K562 (cell line): ENCODE results near the gene SATB1. TPM values are rescaled to one million over a fixed set of nuclear protein-coding genes. Genes with fewer than 3 reads are reported as not detected.

Experiments
- ATAC-seq: fragments of 200-7000 bp; cut with Tn5 transposase; 3 replicates; pipeline ENCODE4 v1.9.1; 2020; ENCODE audit warnings: moderate library complexity
- BruUV-seq: library from RNA; stranded (reverse); fragments of 400-500 nt; replicated peaks from 2 replicates; lab custom pipeline; 2021; lab: Mats Ljungman, UMichigan
- CTCF ChIA-PET: fragments of 300-600 bp; formaldehyde crosslinking; extraction: SDS; loops from one replicate; lab custom pipeline; 2021; ENCODE audit warnings: low intra/inter-chr PET ratio; lab: Yijun Ruan, JAX
- POLR2A ChIA-PET: fragments of 300-600, 350-650 bp; sonication (Branson Sonifier 250); formaldehyde crosslinking; extraction: SDS; loops from one replicate; lab custom pipeline; 2021; ENCODE audit warnings: antibody characterized with exemption, inconsistent platforms; lab: Yijun Ruan, JAX
- DNase-seq, 4 experiments: peaks; one replicate each; pipeline versions ENCODE4 v3.0.0 to v3.0.0-alpha.2; 2011 to 2018; ENCODE audit warnings: low spot score in 3 of 4, mixed read lengths in 3 of 4; ENCODE audit errors: extremely low read depth in 1 of 4
- FAIRE-seq: peaks from 2 replicates; lab custom pipeline; 2011; peaks lifted over from hg19 to GRCh38; lab: Jason Lieb, UNC
- H2AFZ ChIP-seq: 2 replicates; pipeline ENCODE4 v1.6.0; 2011; ENCODE audit warnings: low read depth, low read length, control low read depth, inconsistent platforms
- H3K27ac ChIP-seq: fragments of 200-600 bp; 3 replicates; pipeline ENCODE4 v1.8.0; 2011; ENCODE audit warnings: low read depth, mild to moderate bottlenecking, control low read depth, inconsistent platforms, low read length, moderate library complexity, mixed read lengths; ENCODE audit errors: extremely low read depth
- H3K27me3 ChIP-seq, 2 experiments: fragments of 300-600 bp in 1 of 2; 2 replicates in 1 of 2; 3 replicates in 1 of 2; pipeline versions ENCODE4 v1.6.0 to v1.8.0; 2011; ENCODE audit warnings: inconsistent platforms in 2 of 2, low read length in 2 of 2, mild to moderate bottlenecking in 1 of 2, mixed read lengths in 1 of 2, moderate library complexity in 1 of 2; ENCODE audit not compliant: control insufficient read depth in 2 of 2, insufficient read depth in 2 of 2
- H3K36me3 ChIP-seq: fragments of 300-600 bp; 3 replicates; pipeline ENCODE4 v1.8.0; 2011; ENCODE audit warnings: mild to moderate bottlenecking, low read length, inconsistent platforms; ENCODE audit not compliant: control insufficient read depth, insufficient read depth
- H3K4me1 ChIP-seq, 2 experiments: fragments of 200-600 bp in 1 of 2; replicated peaks in 1 of 2; 2 replicates in 1 of 2; 3 replicates in 1 of 2; pipeline versions ENCODE4 v1.5.1 to v1.8.0; 2011; ENCODE audit warnings: inconsistent platforms in 2 of 2, low read length in 2 of 2, mild to moderate bottlenecking in 1 of 2, mixed read lengths in 1 of 2, moderate library complexity in 1 of 2; ENCODE audit not compliant: control insufficient read depth in 2 of 2, insufficient read depth in 2 of 2
- H3K4me2 ChIP-seq: 2 replicates; pipeline ENCODE4 v1.6.1; 2011; ENCODE audit warnings: low read length, control low read depth, inconsistent platforms, mixed read lengths; ENCODE audit not compliant: insufficient read depth
- H3K4me3 ChIP-seq: fragments of 200-600 bp; sonication (generic), shearing (Covaris generic); 2 replicates; pipeline ENCODE4 v1.5.1; 2016; ENCODE audit warnings: control low read depth, inconsistent platforms
- H3K79me2 ChIP-seq: fragments of 200-600 bp; 3 replicates; pipeline ENCODE4 v1.8.0; 2011; ENCODE audit warnings: low read length, inconsistent platforms; ENCODE audit not compliant: control insufficient read depth, insufficient read depth
- H3K9ac ChIP-seq, 2 experiments: 2 replicates each; pipeline versions ENCODE4 v1.6.0 to v1.6.1; 2011; ENCODE audit warnings: low read depth in 2 of 2, low read length in 2 of 2, control low read depth in 1 of 2, inconsistent platforms in 1 of 2, mild to moderate bottlenecking in 1 of 2, mixed read lengths in 1 of 2; ENCODE audit not compliant: insufficient read depth in 1 of 2
- H3K9me1 ChIP-seq: one replicate; pipeline ENCODE4 v1.6.0; 2011; ENCODE audit warnings: inconsistent platforms, mild to moderate bottlenecking, low read length, moderate library complexity; ENCODE audit not compliant: control insufficient read depth, insufficient read depth
- H3K9me3 ChIP-seq: replicated peaks from 2 replicates; pipeline ENCODE4 v1.5.1; 2011; ENCODE audit warnings: low read depth, low read length, inconsistent platforms; ENCODE audit not compliant: control insufficient read depth, insufficient read depth
- H4K20me1 ChIP-seq: replicated peaks from 2 replicates; pipeline ENCODE4 v1.6.1; 2011; ENCODE audit warnings: low read length, inconsistent platforms, mixed read lengths; ENCODE audit not compliant: control insufficient read depth, insufficient read depth
- BCLAF1 ChIP-seq, 2 experiments: fragments of 450-650 bp in 1 of 2; IDR thresholded peaks; 2 replicates each; pipeline ENCODE4 v1.6.1; 2011 to 2017; ENCODE audit warnings: low read depth in 2 of 2, antibody characterized with exemption in 1 of 2, borderline replicate concordance in 1 of 2, low read length in 1 of 2, mild to moderate bottlenecking in 1 of 2, mixed read lengths in 1 of 2; ENCODE audit not compliant: control insufficient read depth in 1 of 2
- CHD4 ChIP-seq: fragments of 200-600 bp; sonication (generic); IDR thresholded peaks from 3 replicates; pipeline ENCODE4 v1.6.1; 2012; ENCODE audit warnings: low read depth, mild to moderate bottlenecking, mixed read lengths, low read length, inconsistent platforms; ENCODE audit not compliant: insufficient read depth, insufficient replicate concordance, poor library complexity, severe bottlenecking
- NCOA6 ChIP-seq: fragments of 450-650 bp; IDR thresholded peaks from 2 replicates; pipeline ENCODE4 v1.6.1; 2017; ENCODE audit warnings: mild to moderate bottlenecking
- POLR2AphosphoS2 ChIP-seq: IDR thresholded peaks from 2 replicates; pipeline ENCODE4 v1.6.1; 2012; ENCODE audit warnings: low read length, improper control_type of control experiment
- WGBS: fragments of 100-300 bp; shearing (Covaris generic); methylation state at CpG from one replicate; pipeline ENCODE4 v1.1.6; 2016; ENCODE audit warnings: low coverage, mixed read lengths; ENCODE audit not compliant: insufficient coverage; ENCODE audit errors: missing lambda C conversion rate; 5-methylcytosine and 5-hydroxymethylcytosine counted together
- in situ Hi-C: fragments of 300-500 bp; cut with MboI; formaldehyde crosslinking; loops from 4 replicates; pipeline ENCODE4 v1.15.0; 2018; ENCODE audit warnings: inconsistent platforms, mixed read lengths
- intact Hi-C: fragments of 100-400 bp; cut with micrococcal nuclease; formaldehyde crosslinking; loops from 2 replicates; pipeline ENCODE4 v1.14.2; 2022
- polyA plus RNA-seq, 8 experiments: library from polyadenylated mRNA; depleted of rRNA in 4 of 8; stranded (reverse) in 5 of 8; unstranded in 3 of 8; fragments of >200 nt; fragmentation: Nextera tagmentation in 2 of 8; fragmentation: Illumina TruSeq in 1 of 8; extraction: Ambion mirVana in 2 of 8; extraction: Trizol in 1 of 8; gene quantifications; 2 replicates each; pipeline versions ENCODE4 v1.2.1 to v1.2.3, GENCODE V29; 2011 to 2014; ENCODE audit warnings: inconsistent platforms in 1 of 8, missing spikeins in 1 of 8
- total RNA-seq, 7 experiments: library from RNA; depleted of rRNA in 6 of 7; stranded (reverse); fragments of >200 nt in 6 of 7; fragmentation: Illumina TruSeq in 2 of 7; extraction: Trizol in 2 of 7; gene quantifications; 2 replicates each; pipeline versions ENCODE4 v1.2.1 to v1.2.3, GENCODE V29; 2011 to 2021; ENCODE audit warnings: low replicate concordance in 1 of 7

SATB1 gene
- total and polyA plus RNA-seq, 9 of the 15 experiments (the other 6 are each of a cell fraction or from before 2014, with no cell fraction given): 0.03 to 2.5 (median 0.15) TPM; not detected in 1

GRCh38 chr3:18338827-18339514, 86.2 kb downstream of the SATB1 start:
- POLR2A ChIA-PET: no interaction called here
- no TSS peak for BruUV-seq
- intact Hi-C loops: no loop called here
- WGBS: 2% methylated on average over 11 of the region's 11 CpGs
- ATAC-seq (no peak), FAIRE-seq (no peak), DNase-seq (no peak)
- CTCF ChIA-PET: no interaction called here
- Histone ChIP-seq H3K9ac (no peak overlapping the region), H3K4me3 (no peak overlapping the region), H3K27me3 (no peaks in the 10 kb centered on the region), H3K4me2 (no peak overlapping the region), H2AFZ (no peak overlapping the region), H3K9me1 (no peaks in the 10 kb centered on the region), H4K20me1 (no peaks in the 10 kb centered on the region), H3K4me1 (no peaks in the 10 kb centered on the region), H3K36me3 (no peaks in the 10 kb centered on the region), H3K27ac (no peak overlapping the region), H3K79me2 (no peaks in the 10 kb centered on the region), H3K9me3 (no peaks in the 10 kb centered on the region)
- TF ChIP-seq CHD4 (no peak), POLR2AphosphoS2 (no peak), NCOA6 (no peak), BCLAF1 (IDR thresholded peaks at IDR 0.05; ENCODE audit: borderline replicate concordance in 1 of 2, control insufficient read depth in 1 of 2, low read depth in 2 of 2, low read length in 1 of 2) (no peak)
- in situ Hi-C loops: no loop called here
